ENCODE results near the gene KPNB1.

Gene KPNB1

GRCh38 chr17:47649153-47649971, at the start of gene KPNB1:
Gene KPNB1 (plus strand): TSS chr17:47649919. CDS start chr17:47650245, 326 bp downstream.
- peak within 1 kb of the TSS; percentile 79 for H3K4me3 ChIP-seq (ENCODE audit: low read depth, low read length)
- TF ChIP-seq CTCF (IDR thresholded peaks at IDR 0.05; ENCODE audit: borderline replicate concordance, insufficient read depth, low read depth, low read length): no peak

GRCh38 chr17:47603830-47604597, 45.7 kb upstream of the KPNB1 start:
- no peak for TF ChIP-seq CTCF (IDR thresholded peaks at IDR 0.05; ENCODE audit: borderline replicate concordance, insufficient read depth, low read depth, low read length)
- H3K4me3 ChIP-seq (ENCODE audit: low read depth, low read length): no peak overlapping the region

GRCh38 chr17:47604598-47604927, 45.2 kb upstream of the KPNB1 start:
- no peak for TF ChIP-seq CTCF (IDR thresholded peaks at IDR 0.05; ENCODE audit: borderline replicate concordance, insufficient read depth, low read depth, low read length)
- no peak overlapping the region for H3K4me3 ChIP-seq (ENCODE audit: low read depth, low read length)

- TF ChIP-seq CTCF (IDR thresholded peaks at IDR 0.05; ENCODE audit: borderline replicate concordance, insufficient read depth, low read depth, low read length): no peak
- H3K4me3 ChIP-seq (ENCODE audit: low read depth, low read length): no peak overlapping the region
Measured at GRCh38 chr17:47605011-47605410, 44.7 kb upstream of the KPNB1 start.

- no peak overlapping the region for H3K4me3 ChIP-seq (ENCODE audit: low read depth, low read length)
- TF ChIP-seq CTCF (IDR thresholded peaks at IDR 0.05; ENCODE audit: borderline replicate concordance, insufficient read depth, low read depth, low read length): no peak
Measured at GRCh38 chr17:47607481-47607880, 42.2 kb upstream of the KPNB1 start.

- no peak for TF ChIP-seq CTCF (IDR thresholded peaks at IDR 0.05; ENCODE audit: borderline replicate concordance, insufficient read depth, low read depth, low read length)
- H3K4me3 ChIP-seq (ENCODE audit: low read depth, low read length): no peak overlapping the region
Measured at GRCh38 chr17:47611372-47612350, 38.1 kb upstream of the KPNB1 start.
